SU-DHL-6 (cell line): ENCODE results near the gene ITPR3.

Experiments
- EZH2phosphoT487 ChIP-seq: fragments of 200-600 bp; sonication (generic), shearing (Covaris generic); conservative IDR thresholded peaks from 2 replicates; pipeline ENCODE4 v1.6.1; 2018; ENCODE audit warnings: mild to moderate bottlenecking, antibody characterized with exemption, low read length, moderate library complexity, mixed read lengths
- TF ChIP-seq, protein P1 (sequence below): fragments of 200-600 bp; sonication (generic); IDR thresholded peaks from one replicate; pipeline ENCODE4 v1.5.1; 2017; ENCODE audit warnings: antibody characterized with exemption, mild to moderate bottlenecking, low read length, moderate library complexity; ENCODE audit not compliant: insufficient read depth, poor library complexity, severe bottlenecking

DNA sequence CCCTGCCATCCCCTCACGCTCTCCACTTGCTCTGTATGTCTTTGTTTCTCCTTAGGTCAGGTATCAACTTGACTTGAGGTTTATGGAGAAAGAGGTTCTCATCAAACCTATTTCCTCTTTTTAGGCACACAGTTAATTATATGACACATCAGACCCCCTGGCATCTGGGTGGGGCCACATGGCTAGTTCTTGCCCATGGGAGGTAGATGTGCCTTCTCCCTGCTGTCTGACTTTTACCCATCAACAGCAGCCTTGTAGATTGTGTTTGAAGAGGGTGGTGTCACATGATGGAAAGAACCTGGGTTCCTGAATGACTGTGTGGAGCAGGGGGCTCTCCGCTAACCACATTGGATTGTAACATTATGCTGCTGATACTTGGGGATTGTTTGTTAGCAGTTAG lies 97.6 kb downstream of the ITPR3 start:
- TF ChIP-seq, protein P1, sequence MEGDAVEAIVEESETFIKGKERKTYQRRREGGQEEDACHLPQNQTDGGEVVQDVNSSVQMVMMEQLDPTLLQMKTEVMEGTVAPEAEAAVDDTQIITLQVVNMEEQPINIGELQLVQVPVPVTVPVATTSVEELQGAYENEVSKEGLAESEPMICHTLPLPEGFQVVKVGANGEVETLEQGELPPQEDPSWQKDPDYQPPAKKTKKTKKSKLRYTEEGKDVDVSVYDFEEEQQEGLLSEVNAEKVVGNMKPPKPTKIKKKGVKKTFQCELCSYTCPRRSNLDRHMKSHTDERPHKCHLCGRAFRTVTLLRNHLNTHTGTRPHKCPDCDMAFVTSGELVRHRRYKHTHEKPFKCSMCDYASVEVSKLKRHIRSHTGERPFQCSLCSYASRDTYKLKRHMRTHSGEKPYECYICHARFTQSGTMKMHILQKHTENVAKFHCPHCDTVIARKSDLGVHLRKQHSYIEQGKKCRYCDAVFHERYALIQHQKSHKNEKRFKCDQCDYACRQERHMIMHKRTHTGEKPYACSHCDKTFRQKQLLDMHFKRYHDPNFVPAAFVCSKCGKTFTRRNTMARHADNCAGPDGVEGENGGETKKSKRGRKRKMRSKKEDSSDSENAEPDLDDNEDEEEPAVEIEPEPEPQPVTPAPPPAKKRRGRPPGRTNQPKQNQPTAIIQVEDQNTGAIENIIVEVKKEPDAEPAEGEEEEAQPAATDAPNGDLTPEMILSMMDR, result no peak
- no peak for TF ChIP-seq EZH2phosphoT487
